Activated CD4-positive, alpha-beta T cell treated with anti-CD3 and anti-CD28 coated beads, Interleukin-2, amount 10 ng/mL, durations not matched to agents 7 days and 5 days (primary cell): Measurements from ENCODE around the gene MAML3. TPM values are rescaled to one million over a fixed set of nuclear protein-coding genes. Genes with fewer than 3 reads are reported as not detected.

Source experiments
- CTCF ChIA-PET: fragments of 350-600 bp; sonication (Branson Sonifier 250); formaldehyde crosslinking; loops from one replicate; lab custom pipeline; 2021; ENCODE audit warnings: antibody characterized with exemption; lab: Charles Lee
- POLR2A ChIA-PET: fragments of 350-600 bp; sonication (Branson Sonifier 250); formaldehyde crosslinking; loops from one replicate; lab custom pipeline; 2021; ENCODE audit warnings: antibody characterized with exemption; lab: Charles Lee
- DNase-seq: peaks from one replicate; pipeline ENCODE4 v3.0.0-alpha.2; 2020
- H3K27ac Mint-ChIP-seq: one replicate; pipeline ENCODE4 v1.8.0; 2021; ENCODE audit warnings: mild to moderate bottlenecking, moderate library complexity, mixed read lengths
- H3K27me3 Mint-ChIP-seq: one replicate; pipeline ENCODE4 v1.8.0; 2021; ENCODE audit warnings: mixed read lengths
- H3K36me3 Mint-ChIP-seq: one replicate; pipeline ENCODE4 v1.8.0; 2021; ENCODE audit warnings: low read depth, mixed read lengths
- H3K4me1 Mint-ChIP-seq: one replicate; pipeline ENCODE4 v1.8.0; 2021; ENCODE audit warnings: mixed read lengths
- H3K4me3 Mint-ChIP-seq: one replicate; pipeline ENCODE4 v1.8.0; 2021; ENCODE audit warnings: mild to moderate bottlenecking, moderate library complexity, mixed read lengths
- H3K9me3 Mint-ChIP-seq: one replicate; pipeline ENCODE4 v1.8.0; 2021; ENCODE audit warnings: mixed read lengths
- total RNA-seq, 2 experiments: library from RNA; stranded (reverse); gene quantifications; one replicate each; pipeline ENCODE4 v1.2.3, GENCODE V29; 2021

The MAML3 gene
- total RNA-seq, 2 experiments from 2014 or later = 2.0 to 2.2 TPM

GRCh38 chr4:139912445-139912844, 241.5 kb downstream of the MAML3 start:
- H3K36me3 Mint-ChIP-seq = no peaks in the 10 kb centered on the region
- H3K4me1 Mint-ChIP-seq = no peaks in the 10 kb centered on the region
- ChIA-PET CTCF (no interaction called here), POLR2A (no interaction called here)
- H3K4me3 Mint-ChIP-seq = no peak overlapping the region
- no peaks in the 10 kb centered on the region for H3K9me3 Mint-ChIP-seq
- no peak for DNase-seq
- H3K27me3 Mint-ChIP-seq = peaks cover 4% of the 10 kb centered on the region
- no peak overlapping the region for H3K27ac Mint-ChIP-seq

DNA sequence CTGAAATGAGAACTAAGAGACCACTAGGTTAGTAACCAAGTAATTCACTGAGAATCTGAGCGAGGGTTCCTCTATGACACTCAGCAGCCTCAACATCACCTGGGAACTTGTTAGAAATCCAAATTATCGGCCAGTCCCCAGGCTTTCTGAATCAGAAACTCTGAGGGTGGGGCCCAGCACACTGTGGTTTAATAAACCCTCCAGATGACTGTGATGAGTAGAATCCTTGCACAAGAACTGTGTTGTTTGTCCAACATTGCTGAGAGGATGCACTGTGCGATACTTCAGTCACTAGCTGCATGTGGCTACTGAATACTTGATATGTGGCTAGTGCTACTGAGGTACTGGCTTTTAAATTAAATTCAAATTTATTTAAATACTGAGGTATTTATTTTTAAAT, 243.9 kb downstream of the MAML3 start:
- Mint-ChIP-seq H3K27me3 (peaks cover 4% of the 10 kb centered on the region), H3K27ac (no peak overlapping the region), H3K4me3 (no peak overlapping the region), H3K36me3 (peaks cover 4% of the 10 kb centered on the region), H3K4me1 (no peaks in the 10 kb centered on the region), H3K9me3 (peaks cover 6% of the 10 kb centered on the region)
- POLR2A ChIA-PET = no interaction called here
- CTCF ChIA-PET = interaction anchor here (0.6 kb wide), 1 partner anchor 18 kb away, joined by 6 read pairs; no protein-coding TSS in a partner anchor
- no peak for DNase-seq

GRCh38 chr4:139908636-139909437, 245.1 kb downstream of the MAML3 start:
- DNase-seq = no peak
- Mint-ChIP-seq H3K9me3 (peaks cover 9% of the 10 kb centered on the region), H3K27me3 (no peaks in the 10 kb centered on the region), H3K27ac (no peak overlapping the region), H3K4me3 (no peak overlapping the region), H3K4me1 (peaks cover 3% of the 10 kb centered on the region), H3K36me3 (peaks cover 4% of the 10 kb centered on the region)
- ChIA-PET POLR2A (no interaction called here), CTCF (no interaction called here)

DNA sequence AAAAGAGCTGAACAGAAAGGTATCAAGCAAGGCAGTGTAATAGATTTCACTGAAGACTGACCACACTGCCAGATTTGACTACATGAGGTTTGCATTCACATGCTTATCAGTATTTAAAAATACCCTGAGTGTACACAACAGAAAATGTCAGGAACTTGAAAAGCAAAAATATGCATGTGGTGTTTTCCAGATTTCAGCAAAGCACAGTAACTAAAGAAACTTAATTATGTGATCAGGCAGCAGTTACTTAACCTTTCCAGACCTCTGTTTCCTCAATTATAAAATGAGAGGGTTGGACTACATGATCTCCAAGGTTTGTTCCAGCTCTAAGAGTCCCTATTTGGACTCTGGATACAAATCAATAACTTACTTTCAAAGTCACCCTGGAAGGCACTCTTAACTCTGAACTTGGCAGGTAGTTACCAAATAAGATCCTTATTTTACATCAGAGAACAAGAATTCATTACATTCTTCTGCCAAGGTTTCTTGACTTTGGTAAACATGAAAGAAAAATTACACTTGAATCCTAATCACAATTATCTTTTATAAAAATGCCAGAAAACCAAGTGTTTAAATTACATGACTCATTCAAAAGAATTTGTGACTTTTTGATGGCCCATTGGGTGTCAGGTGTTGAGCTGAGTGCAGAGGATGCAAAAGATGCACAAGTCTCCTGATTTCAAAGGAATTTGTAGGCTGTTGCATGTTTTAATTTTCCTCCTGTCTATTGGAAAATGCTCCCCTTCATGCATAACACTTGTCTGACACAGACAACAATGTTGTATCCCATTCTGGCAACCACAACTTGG, 246.8 kb downstream of the MAML3 start:
- Mint-ChIP-seq H3K27ac (no peak overlapping the region), H3K4me1 (peaks cover 6% of the 10 kb centered on the region), H3K9me3 (peaks cover 14% of the 10 kb centered on the region), H3K4me3 (no peak overlapping the region), H3K27me3 (no peaks in the 10 kb centered on the region), H3K36me3 (peaks cover 4% of the 10 kb centered on the region)
- no peak for DNase-seq
- ChIA-PET CTCF (interaction anchor here (1.2 kb wide), 1 partner anchor 72 kb away, joined by 3 read pairs; no protein-coding TSS in a partner anchor), POLR2A (no interaction called here)

DNA sequence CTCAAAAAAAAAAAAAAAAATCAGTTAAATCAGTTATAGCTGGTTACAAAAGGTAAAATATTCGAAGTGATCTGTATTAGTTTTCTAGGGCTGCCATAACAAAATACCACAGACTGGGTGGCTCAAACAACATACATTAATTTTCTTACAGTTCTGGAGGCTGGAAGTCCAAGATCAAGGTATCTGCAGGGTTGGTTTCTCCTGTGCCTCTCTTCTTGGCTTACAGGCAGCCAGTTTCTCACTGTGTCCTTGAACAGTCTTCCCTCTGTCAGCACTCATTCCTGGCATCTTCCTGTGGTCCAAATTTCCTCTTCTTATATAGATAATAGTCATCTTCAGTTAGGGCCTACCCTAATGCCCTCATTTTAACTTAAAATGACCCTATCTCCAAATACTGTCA, 248.5 kb downstream of the MAML3 start:
- Mint-ChIP-seq H3K4me3 (no peak overlapping the region), H3K9me3 (peaks cover 14% of the 10 kb centered on the region), H3K27ac (no peak overlapping the region), H3K36me3 (peaks cover 4% of the 10 kb centered on the region), H3K4me1 (peaks cover 22% of the 10 kb centered on the region), H3K27me3 (no peaks in the 10 kb centered on the region)
- ChIA-PET CTCF (interaction anchor here (0.8 kb wide), 1 partner anchor 55 kb away, joined by 3 read pairs; no protein-coding TSS in a partner anchor), POLR2A (interaction anchor here (0.6 kb wide), 1 partner anchor 56 kb away, joined by 3 read pairs; no protein-coding TSS in a partner anchor)
- no peak for DNase-seq

DNA sequence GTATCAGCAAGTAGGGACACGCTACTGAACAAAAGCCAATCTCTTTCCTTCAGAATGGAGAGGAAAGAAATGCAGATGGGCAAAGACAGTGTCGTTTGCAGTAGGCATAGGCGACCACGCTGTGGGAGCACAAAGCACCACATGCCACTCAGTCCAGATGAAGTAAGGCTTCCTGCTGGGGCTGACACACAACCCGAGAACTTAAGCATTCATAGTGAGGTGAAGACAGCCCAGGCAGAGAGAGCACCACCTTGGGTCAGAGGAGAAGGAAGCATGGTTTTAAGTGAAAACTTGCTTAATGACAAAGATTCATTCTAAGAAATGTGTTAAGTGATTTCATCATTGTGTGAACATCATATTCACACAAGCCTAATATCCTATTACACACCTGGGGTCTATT, 249.6 kb downstream of the MAML3 start:
- H3K27ac Mint-ChIP-seq = peak overlapping the region; percentile 47
- no peaks in the 10 kb centered on the region for H3K27me3 Mint-ChIP-seq
- H3K4me3 Mint-ChIP-seq = no peak overlapping the region
- POLR2A ChIA-PET = no interaction called here
- peaks cover 25% of the 10 kb centered on the region for H3K4me1 Mint-ChIP-seq
- CTCF ChIA-PET = no interaction called here
- peaks cover 14% of the 10 kb centered on the region for H3K9me3 Mint-ChIP-seq
- peaks cover 4% of the 10 kb centered on the region for H3K36me3 Mint-ChIP-seq
- no peak for DNase-seq

DNA sequence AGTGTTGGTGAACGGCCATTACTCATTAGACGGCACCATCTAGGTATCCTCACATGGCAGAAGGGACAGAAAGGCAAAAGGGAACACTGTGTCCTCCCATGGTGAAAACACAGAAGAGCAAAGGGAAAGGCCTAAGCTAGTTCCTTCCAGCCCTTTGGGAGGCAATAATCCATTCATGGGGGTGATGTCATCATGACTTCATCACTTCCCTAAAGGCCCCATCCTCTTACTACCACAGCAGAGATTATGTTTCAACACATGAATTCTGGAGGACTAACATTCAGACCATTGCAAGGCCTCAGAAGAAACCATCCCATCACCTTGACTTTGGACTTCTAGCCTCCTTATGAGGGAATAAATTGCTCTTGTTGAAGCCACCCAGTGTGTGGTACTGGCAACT, 250.1 kb downstream of the MAML3 start:
- Mint-ChIP-seq H3K9me3 (peaks cover 14% of the 10 kb centered on the region), H3K27ac (no peak overlapping the region), H3K4me3 (no peak overlapping the region), H3K36me3 (peaks cover 4% of the 10 kb centered on the region), H3K4me1 (peaks cover 27% of the 10 kb centered on the region), H3K27me3 (no peaks in the 10 kb centered on the region)
- POLR2A ChIA-PET = no interaction called here
- CTCF ChIA-PET = no interaction called here
- no peak for DNase-seq

DNA sequence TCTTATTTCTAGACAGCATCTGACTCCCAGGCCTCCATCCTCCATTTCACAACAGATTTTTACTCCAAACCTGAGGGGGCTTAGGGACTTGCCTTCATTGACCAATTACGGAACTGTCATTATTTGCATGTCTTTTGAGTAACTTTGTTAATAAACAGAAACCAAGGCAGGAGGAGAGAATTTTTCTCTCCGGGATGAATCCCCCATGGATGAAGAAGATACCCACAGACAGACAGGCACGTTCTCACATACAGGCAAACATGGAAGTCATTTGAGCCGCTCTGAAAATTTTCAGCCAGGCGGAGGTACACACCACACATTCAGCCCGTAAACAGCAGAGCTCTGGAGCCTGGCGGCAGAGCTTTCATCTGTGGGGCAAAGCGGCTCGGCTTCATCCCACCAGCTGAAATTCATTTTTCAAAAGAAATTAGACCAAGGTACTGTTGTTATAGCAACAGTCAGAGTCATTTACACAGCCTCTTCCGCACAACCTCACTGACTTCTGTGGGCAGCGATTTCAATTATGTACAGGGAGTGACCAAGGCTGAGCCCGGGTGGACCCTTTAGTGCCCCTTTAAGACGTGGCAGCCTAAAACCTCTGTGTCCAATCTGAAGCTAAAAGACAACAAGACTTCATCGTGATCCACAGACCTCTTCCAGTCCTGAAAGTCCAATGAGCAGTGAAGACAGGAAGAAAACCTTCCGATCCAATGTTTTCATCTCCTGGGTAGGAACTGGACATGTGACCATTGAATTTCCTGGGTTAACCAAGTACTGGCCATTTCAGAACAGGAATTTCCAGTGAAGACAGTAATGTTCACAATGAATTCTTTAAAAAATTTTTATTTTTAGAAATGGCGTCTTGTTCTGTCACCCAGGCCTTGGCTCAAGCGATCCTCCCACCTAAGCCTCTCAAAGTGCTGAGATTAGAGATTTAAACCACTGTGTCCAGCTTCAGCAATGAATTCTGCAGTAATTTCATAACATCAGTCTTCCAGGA, 251.4 kb downstream of the MAML3 start:
- Mint-ChIP-seq H3K4me3 (no peak overlapping the region), H3K27me3 (no peaks in the 10 kb centered on the region), H3K4me1 (peaks cover 27% of the 10 kb centered on the region), H3K27ac (no peak overlapping the region), H3K9me3 (peaks cover 14% of the 10 kb centered on the region), H3K36me3 (peaks cover 6% of the 10 kb centered on the region)
- CTCF ChIA-PET = interaction anchor here (1.0 kb wide), 1 partner anchor 12 kb away, joined by 3 read pairs; no protein-coding TSS in a partner anchor
- no peak for DNase-seq
- POLR2A ChIA-PET = no interaction called here

GRCh38 chr4:139901531-139902320, 252.3 kb downstream of the MAML3 start:
- H3K27me3 Mint-ChIP-seq = no peaks in the 10 kb centered on the region
- H3K27ac Mint-ChIP-seq = no peak overlapping the region
- H3K4me3 Mint-ChIP-seq = no peak overlapping the region
- DNase-seq = no peak
- POLR2A ChIA-PET = no interaction called here
- H3K4me1 Mint-ChIP-seq = peaks cover 27% of the 10 kb centered on the region
- H3K36me3 Mint-ChIP-seq = peaks cover 6% of the 10 kb centered on the region
- CTCF ChIA-PET = interaction anchor here (1.7 kb wide), 1 partner anchor 10 kb away, joined by 4 read pairs; no protein-coding TSS in a partner anchor
- H3K9me3 Mint-ChIP-seq = peaks cover 14% of the 10 kb centered on the region

GRCh38 chr4:139900964-139901376, 253.0 kb downstream of the MAML3 start:
- CTCF ChIA-PET = interaction anchor here (0.6 to 1.7 kb wide), 2 partner anchors 10 to 839 kb away, joined by 4 to 5 read pairs; no protein-coding TSS in a partner anchor
- DNase-seq = peak; percentile 9
- no peaks in the 10 kb centered on the region for H3K27me3 Mint-ChIP-seq
- H3K36me3 Mint-ChIP-seq = peaks cover 6% of the 10 kb centered on the region
- peaks cover 27% of the 10 kb centered on the region for H3K4me1 Mint-ChIP-seq
- POLR2A ChIA-PET = interaction anchor here (0.7 kb wide), 1 partner anchor 244 kb away, joined by 3 read pairs; no protein-coding TSS in a partner anchor
- no peak overlapping the region for H3K4me3 Mint-ChIP-seq
- no peak overlapping the region for H3K27ac Mint-ChIP-seq
- H3K9me3 Mint-ChIP-seq = peaks cover 11% of the 10 kb centered on the region

DNA sequence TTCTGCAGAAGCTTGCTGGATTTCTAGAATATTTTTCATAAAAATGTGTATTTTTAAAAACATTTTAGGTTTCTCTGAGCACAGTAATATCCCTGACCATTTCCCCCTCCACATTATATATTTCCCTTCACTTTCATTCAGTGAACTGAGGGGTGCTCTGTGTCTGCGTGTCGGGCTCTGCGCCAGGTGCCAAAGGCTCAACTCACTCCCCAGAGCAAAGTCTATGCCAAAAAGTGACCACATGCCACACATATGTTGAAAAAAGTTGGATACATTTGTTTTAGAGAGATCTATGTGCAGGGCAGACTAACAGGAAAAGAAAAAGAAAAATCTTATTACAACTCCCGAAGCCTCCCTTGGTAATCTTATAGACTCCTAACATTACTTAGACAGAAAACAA, 254.6 kb downstream of the MAML3 start:
- ChIA-PET POLR2A (no interaction called here), CTCF (no interaction called here)
- H3K9me3 Mint-ChIP-seq = peaks cover 6% of the 10 kb centered on the region
- H3K27me3 Mint-ChIP-seq = no peaks in the 10 kb centered on the region
- H3K36me3 Mint-ChIP-seq = peaks cover 2% of the 10 kb centered on the region
- no peak for DNase-seq
- no peak overlapping the region for H3K4me3 Mint-ChIP-seq
- H3K27ac Mint-ChIP-seq = no peak overlapping the region
- peaks cover 26% of the 10 kb centered on the region for H3K4me1 Mint-ChIP-seq
